Left ventricle myocardium inferior (tissue), 1 donor: ENCODE results near the gene GPR42. TPM values are rescaled to one million over a fixed set of nuclear protein-coding genes. Genes with fewer than 3 reads are reported as not detected.

Source experiments
- DNase-seq: peaks from one replicate; pipeline ENCODE4 v3.0.0-alpha.2; 2020
- H3K27ac ChIP-seq: fragments of 200-600 bp; replicated peaks from 2 replicates; pipeline ENCODE4 v1.8.0; 2021
- H3K27me3 ChIP-seq: fragments of 200-600 bp; 2 replicates; pipeline ENCODE4 v1.8.0; 2021; ENCODE audit warnings: low read depth
- H3K36me3 ChIP-seq: fragments of 200-600 bp; 2 replicates; pipeline ENCODE4 v1.8.0; 2021
- H3K4me1 ChIP-seq: fragments of 200-600 bp; 2 replicates; pipeline ENCODE4 v1.8.0; 2021
- H3K4me3 ChIP-seq: fragments of 200-600 bp; 2 replicates; pipeline ENCODE4 v1.8.0; 2021; ENCODE audit warnings: mild to moderate bottlenecking, moderate library complexity
- H3K9me3 ChIP-seq: fragments of 200-600 bp; replicated peaks from 2 replicates; pipeline ENCODE4 v1.8.0; 2021
- CTCF ChIP-seq: fragments of 200-600 bp; IDR thresholded peaks from 2 replicates; pipeline ENCODE4 v1.8.0; 2021; ENCODE audit warnings: antibody characterized with exemption, mild to moderate bottlenecking, borderline replicate concordance
- intact Hi-C: fragments of 100-400 bp; cut with micrococcal nuclease; formaldehyde crosslinking; loops from one replicate; pipeline ENCODE4 v1.11.0; 2022
- total RNA-seq: library from RNA; stranded (reverse); fragmentation: NEBNext Ultra II Directional; extraction: Animal tissue kit (Norgen Biotek cat#: 25700); gene quantifications from one replicate; pipeline ENCODE4 v1.2.1, GENCODE V29; 2021
- donor health status: DM: no; HTN: yes; CAD: no; lungs with severe emphysema.

Gene GPR42
- total RNA-seq, 1 donor from 2014 or later: not detected

- intact Hi-C loops: no loop called here
- Histone ChIP-seq H3K4me3 (no peak overlapping the region), H3K36me3 (no peaks in the 10 kb centered on the region), H3K27ac (no peak overlapping the region), H3K27me3 (peaks cover 74% of the 10 kb centered on the region), H3K4me1 (peaks cover 5% of the 10 kb centered on the region), H3K9me3 (no peaks in the 10 kb centered on the region)
- TF ChIP-seq CTCF: no peak
- DNase-seq: no peak
Measured at GRCh38 chr19:35347930-35348298, 23.0 kb upstream of the GPR42 start.

- Histone ChIP-seq H3K9me3 (no peaks in the 10 kb centered on the region), H3K36me3 (no peaks in the 10 kb centered on the region), H3K27ac (no peak overlapping the region), H3K4me1 (peaks cover 5% of the 10 kb centered on the region), H3K4me3 (no peak overlapping the region), H3K27me3 (peaks cover 78% of the 10 kb centered on the region)
- no peak for DNase-seq
- intact Hi-C loops: no loop called here
- no peak for TF ChIP-seq CTCF
Measured at GRCh38 chr19:35348911-35349611, 21.8 kb upstream of the GPR42 start.

- H3K27ac ChIP-seq: no peak overlapping the region
- no peak overlapping the region for H3K4me3 ChIP-seq
- H3K9me3 ChIP-seq: no peaks in the 10 kb centered on the region
- intact Hi-C loops: loop anchor here (10.0 kb wide), 2 partner anchors 115 to 145 kb away; partner anchors contain the start of gene KRTDAP
- peaks cover 5% of the 10 kb centered on the region for H3K4me1 ChIP-seq
- H3K36me3 ChIP-seq: no peaks in the 10 kb centered on the region
- peaks cover 77% of the 10 kb centered on the region for H3K27me3 ChIP-seq
- no peak for DNase-seq
- TF ChIP-seq CTCF: no peak
Measured at GRCh38 chr19:35349614-35350521, 21.0 kb upstream of the GPR42 start.

- intact Hi-C loops: loop anchor here (10.0 kb wide), 2 partner anchors 114 to 144 kb away; partner anchors contain the start of gene KRTDAP
- TF ChIP-seq CTCF: no peak
- H3K27me3 ChIP-seq: peaks cover 77% of the 10 kb centered on the region
- H3K27ac ChIP-seq: no peak overlapping the region
- no peaks in the 10 kb centered on the region for H3K9me3 ChIP-seq
- no peak overlapping the region for H3K4me3 ChIP-seq
- DNase-seq: no peak
- H3K4me1 ChIP-seq: peaks cover 5% of the 10 kb centered on the region
- no peaks in the 10 kb centered on the region for H3K36me3 ChIP-seq
Measured at GRCh38 chr19:35350591-35350990, 20.3 kb upstream of the GPR42 start.

GRCh38 chr19:35351411-35352176, 19.3 kb upstream of the GPR42 start:
- Histone ChIP-seq H3K9me3 (no peaks in the 10 kb centered on the region), H3K4me3 (no peak overlapping the region), H3K4me1 (peaks cover 5% of the 10 kb centered on the region), H3K27ac (no peak overlapping the region), H3K27me3 (peaks cover 71% of the 10 kb centered on the region), H3K36me3 (no peaks in the 10 kb centered on the region)
- intact Hi-C loops: loop anchor here (10.0 kb wide), 2 partner anchors 113 to 143 kb away; partner anchors contain the start of gene KRTDAP
- DNase-seq: no peak
- TF ChIP-seq CTCF: no peak
